Activated naive CD4-positive, alpha-beta T cell treated with anti-CD3 and anti-CD28 coated beads, Interleukin-2, amount 10 ng/mL, durations not matched to agents 7 days and 5 days (primary cell): Measurements from ENCODE around the gene AADACL4.
"Not testable (repeated sequence)": the region's sequence is repeated elsewhere in the genome, so short reads cannot be mapped to it uniquely, and the experiment has no call there.

ENCODE experiments used
- CTCF ChIA-PET: fragments of 350-600 bp; sonication (Branson Sonifier 250); formaldehyde crosslinking; loops from one replicate; lab custom pipeline; 2021; ENCODE audit warnings: antibody characterized with exemption; lab: Charles Lee
- DNase-seq: peaks from one replicate; pipeline ENCODE4 v3.0.0-alpha.2; 2020
- H3K27ac Mint-ChIP-seq: one replicate; pipeline ENCODE4 v1.8.0; 2021; ENCODE audit warnings: mild to moderate bottlenecking, moderate library complexity, mixed read lengths
- H3K27me3 Mint-ChIP-seq: one replicate; pipeline ENCODE4 v1.8.0; 2021; ENCODE audit warnings: mild to moderate bottlenecking, mixed read lengths
- H3K36me3 Mint-ChIP-seq: one replicate; pipeline ENCODE4 v1.8.0; 2021; ENCODE audit warnings: mixed read lengths
- H3K4me1 Mint-ChIP-seq: one replicate; pipeline ENCODE4 v1.8.0; 2021; ENCODE audit warnings: mixed read lengths
- H3K4me3 Mint-ChIP-seq: one replicate; pipeline ENCODE4 v1.8.0; 2021; ENCODE audit warnings: mild to moderate bottlenecking, moderate library complexity, mixed read lengths
- H3K9me3 Mint-ChIP-seq: one replicate; pipeline ENCODE4 v1.8.0; 2021; ENCODE audit warnings: mixed read lengths

AADACL4 gene

DNA sequence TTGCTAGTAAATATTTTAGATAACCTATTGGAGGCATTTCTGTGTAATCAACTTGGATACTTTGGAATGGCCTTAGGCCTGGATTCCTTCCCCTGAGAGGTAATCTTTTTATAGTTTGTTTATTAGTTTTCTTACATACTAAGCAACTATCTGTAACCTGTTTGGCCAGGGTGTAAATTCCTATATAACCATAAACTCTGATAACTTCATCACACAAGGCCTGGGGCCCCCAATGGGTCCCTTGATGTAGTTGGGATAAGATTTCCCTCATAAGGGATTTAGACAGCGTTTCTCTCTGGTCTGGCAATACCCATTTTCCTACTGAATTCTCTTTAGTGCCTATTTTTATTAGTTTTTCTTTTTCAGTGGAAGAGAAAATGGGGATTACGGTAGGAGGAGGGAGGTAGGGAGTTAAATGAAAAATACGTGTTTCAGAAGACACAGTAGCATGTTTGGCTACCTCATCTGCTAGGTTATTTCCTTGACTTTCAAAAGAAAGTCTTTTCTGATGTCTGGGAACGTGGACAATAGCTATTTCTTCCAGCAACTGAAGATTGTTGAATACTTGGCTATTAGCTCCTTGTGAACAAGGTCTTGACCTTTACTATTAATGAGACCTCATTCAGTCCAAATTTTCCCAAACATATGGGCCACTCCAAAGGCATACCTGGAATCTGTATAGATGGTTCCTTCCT lies 64.7 kb downstream of the AADACL4 start:
- H3K36me3 Mint-ChIP-seq = no peaks in the 10 kb centered on the region
- no peak overlapping the region for H3K27ac Mint-ChIP-seq
- no peak overlapping the region for H3K4me3 Mint-ChIP-seq
- CTCF ChIA-PET = no interaction called here
- DNase-seq = no peak
- no peaks in the 10 kb centered on the region for H3K4me1 Mint-ChIP-seq
- peaks cover 3% of the 10 kb centered on the region for H3K9me3 Mint-ChIP-seq
- peaks cover 18% of the 10 kb centered on the region for H3K27me3 Mint-ChIP-seq

DNA sequence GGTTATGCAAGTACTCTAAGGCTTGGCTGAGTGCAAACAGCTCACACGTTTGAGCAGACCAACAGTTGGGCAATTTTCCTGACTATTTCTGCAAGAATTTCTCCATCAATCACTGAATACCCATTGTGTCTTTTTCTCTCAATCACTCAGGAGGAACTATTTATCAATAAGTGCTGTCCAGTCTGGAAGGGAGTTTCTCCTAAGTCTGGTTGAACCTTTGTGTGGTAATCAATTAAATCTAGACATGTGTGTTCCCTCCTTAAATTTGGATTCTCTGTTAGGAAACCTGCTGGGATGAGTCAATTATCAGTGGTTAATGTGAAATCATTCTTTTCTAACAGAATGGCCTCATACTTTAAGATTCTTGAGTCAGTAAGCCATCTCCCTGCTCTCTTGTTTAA lies 65.2 kb downstream of the AADACL4 start:
- CTCF ChIA-PET = no interaction called here
- Mint-ChIP-seq H3K4me3 (no peak overlapping the region), H3K36me3 (no peaks in the 10 kb centered on the region), H3K9me3 (peaks cover under 1% of the 10 kb centered on the region), H3K27me3 (peaks cover 23% of the 10 kb centered on the region), H3K4me1 (no peaks in the 10 kb centered on the region), H3K27ac (no peak overlapping the region)
- DNase-seq = no peak

DNA sequence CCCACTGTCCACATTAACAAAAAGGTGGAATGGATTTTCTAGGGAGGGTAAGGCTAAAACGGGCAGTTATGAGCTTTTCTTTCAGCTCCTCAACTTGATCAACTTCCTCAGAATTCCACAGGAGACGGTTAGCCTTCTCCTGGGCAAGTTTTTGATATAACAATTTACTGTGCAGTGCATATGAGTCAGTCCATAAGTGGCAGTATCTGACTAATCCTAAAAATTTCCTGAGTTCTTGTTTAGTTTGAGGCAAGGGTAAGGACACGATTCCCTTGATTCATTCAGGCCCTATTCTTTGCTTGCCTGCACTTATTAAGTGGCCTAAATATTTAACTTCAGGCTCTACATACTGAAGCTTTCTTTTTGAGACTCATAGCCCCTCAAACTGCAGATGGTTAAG lies 65.8 kb downstream of the AADACL4 start:
- Mint-ChIP-seq H3K4me1 (no peaks in the 10 kb centered on the region), H3K4me3 (no peak overlapping the region), H3K27ac (no peak overlapping the region), H3K9me3 (no peaks in the 10 kb centered on the region), H3K36me3 (no peaks in the 10 kb centered on the region), H3K27me3 (peaks cover 23% of the 10 kb centered on the region)
- DNase-seq = no peak
- CTCF ChIA-PET = no interaction called here

DNA sequence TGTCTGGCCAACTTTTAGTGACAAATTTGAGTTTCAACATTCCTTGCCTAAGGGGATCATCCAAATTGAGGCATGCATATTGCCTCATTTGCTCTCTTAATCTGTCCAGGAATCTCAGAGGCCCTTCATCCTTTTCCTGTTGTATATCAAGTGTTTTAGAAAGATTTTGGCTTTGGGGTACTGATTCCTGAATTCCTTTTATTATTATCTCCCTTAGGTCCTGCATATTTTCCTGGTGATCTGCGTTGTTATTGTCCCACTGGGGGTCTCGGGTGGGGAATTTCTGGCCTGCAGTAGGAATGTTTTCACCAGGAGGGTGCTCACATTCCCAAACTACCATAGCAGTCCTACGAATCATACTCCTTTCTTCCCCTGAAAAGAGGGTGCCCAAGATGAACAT lies 67.7 kb downstream of the AADACL4 start:
- CTCF ChIA-PET = no interaction called here
- H3K27ac Mint-ChIP-seq = no peak overlapping the region
- DNase-seq = no peak
- no peaks in the 10 kb centered on the region for H3K36me3 Mint-ChIP-seq
- no peaks in the 10 kb centered on the region for H3K9me3 Mint-ChIP-seq
- H3K4me1 Mint-ChIP-seq = no peaks in the 10 kb centered on the region
- H3K27me3 Mint-ChIP-seq = peaks cover 25% of the 10 kb centered on the region
- H3K4me3 Mint-ChIP-seq = no peak overlapping the region

DNA sequence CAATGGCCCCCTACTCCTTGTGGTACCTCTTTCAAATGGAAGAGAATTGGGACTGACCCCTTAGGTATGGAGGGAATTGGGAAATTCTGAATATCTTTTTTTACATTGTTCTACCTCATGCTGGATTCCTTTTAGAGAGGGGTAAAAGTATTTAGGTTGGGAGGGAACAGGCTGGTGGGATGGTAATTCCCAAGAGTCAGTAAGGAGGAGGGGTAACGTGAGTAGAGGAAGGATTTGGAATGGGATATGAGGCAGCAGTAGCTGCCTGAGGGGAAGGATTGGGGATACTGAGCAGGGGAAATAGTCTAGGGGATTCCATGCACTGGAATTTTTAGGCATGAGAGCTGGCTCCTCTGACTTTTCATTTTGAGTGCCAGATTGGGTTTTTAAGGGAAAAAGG lies 68.2 kb downstream of the AADACL4 start:
- no peaks in the 10 kb centered on the region for H3K4me1 Mint-ChIP-seq
- CTCF ChIA-PET = no interaction called here
- no peak overlapping the region for H3K27ac Mint-ChIP-seq
- no peaks in the 10 kb centered on the region for H3K36me3 Mint-ChIP-seq
- H3K9me3 Mint-ChIP-seq = no peaks in the 10 kb centered on the region
- no peak overlapping the region for H3K4me3 Mint-ChIP-seq
- DNase-seq = no peak
- peaks cover 24% of the 10 kb centered on the region for H3K27me3 Mint-ChIP-seq

DNA sequence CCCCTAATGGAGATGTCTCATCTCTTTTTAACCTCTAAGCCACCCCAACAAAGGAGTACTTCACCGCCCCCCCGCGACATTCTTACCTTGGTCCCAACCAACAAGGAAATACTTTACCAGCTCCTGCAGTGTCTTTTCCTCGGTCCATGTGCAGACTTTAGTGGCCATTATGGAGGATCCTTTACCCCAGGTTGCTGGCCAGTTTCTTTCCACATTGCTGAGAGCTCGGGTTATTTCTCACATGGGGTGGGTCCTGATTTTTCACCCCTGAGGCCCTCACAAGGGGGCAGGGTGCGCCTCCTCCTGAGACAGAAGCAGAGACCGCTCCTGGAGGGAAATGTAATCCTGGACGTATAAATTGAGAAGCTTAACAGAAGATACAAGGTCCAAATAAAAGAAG lies 69.0 kb downstream of the AADACL4 start:
- no peaks in the 10 kb centered on the region for H3K36me3 Mint-ChIP-seq
- H3K27me3 Mint-ChIP-seq = peaks cover 20% of the 10 kb centered on the region
- no peaks in the 10 kb centered on the region for H3K9me3 Mint-ChIP-seq
- no peak overlapping the region for H3K27ac Mint-ChIP-seq
- H3K4me1 Mint-ChIP-seq = no peaks in the 10 kb centered on the region
- H3K4me3 Mint-ChIP-seq = no peak overlapping the region
- no peak for DNase-seq
- CTCF ChIA-PET = no interaction called here

DNA sequence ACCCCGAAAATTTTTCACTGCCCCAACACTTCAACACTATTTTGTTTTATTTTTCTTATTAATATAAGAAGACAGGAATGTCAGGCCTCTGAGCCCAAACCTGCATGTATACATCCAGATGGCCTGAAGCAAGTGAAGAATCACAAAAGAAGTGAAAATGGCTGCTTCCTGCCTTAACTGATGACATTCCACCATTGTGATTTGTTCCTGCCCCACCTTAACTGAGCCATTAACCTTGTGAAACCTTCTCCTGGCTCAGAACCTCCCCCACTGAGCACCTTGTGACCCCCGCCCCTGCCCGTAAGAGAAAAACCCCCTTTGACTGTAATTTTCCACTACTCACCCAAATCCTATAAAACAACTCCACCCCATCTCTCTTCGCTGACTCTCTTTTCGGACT lies 69.8 kb downstream of the AADACL4 start:
- H3K4me1 Mint-ChIP-seq, CTCF ChIA-PET: not testable (repeated sequence)

DNA sequence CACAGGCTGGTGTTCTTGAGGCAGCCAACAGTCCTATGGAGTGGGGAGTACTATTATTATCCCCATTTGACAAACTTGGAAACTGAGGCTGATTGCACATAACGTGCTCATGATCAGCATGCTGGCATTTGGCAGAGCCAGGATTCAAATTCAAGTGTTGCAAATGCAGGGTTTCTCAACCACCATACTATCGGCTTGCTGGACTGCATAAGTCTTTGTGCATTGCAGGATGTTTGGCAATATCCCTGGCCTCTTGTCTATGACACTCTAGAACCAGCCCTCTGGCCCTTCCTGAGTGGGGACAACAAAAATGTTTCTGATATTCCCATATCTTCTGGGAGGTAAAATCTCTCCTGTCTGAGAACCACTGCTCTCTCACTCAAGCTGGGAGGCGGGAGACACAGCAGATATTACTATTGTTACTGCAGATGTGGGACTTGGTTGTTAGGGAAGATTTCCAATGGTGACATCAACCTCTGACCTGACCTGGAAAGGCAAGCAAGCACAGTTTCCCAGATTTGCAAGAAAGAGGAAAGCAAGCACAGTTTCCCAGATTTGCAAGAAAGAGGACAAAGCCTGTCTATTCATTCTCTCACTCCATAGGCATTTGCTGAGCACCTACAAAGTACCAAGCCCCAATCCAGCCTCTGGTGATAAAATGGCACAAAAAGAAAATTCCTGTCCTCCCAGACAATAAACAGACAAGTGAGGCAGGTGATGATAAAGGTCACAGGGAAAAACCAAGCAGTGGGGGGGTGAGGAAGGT lies 71.0 kb downstream of the AADACL4 start:
- no peak overlapping the region for H3K4me3 Mint-ChIP-seq
- peaks cover 26% of the 10 kb centered on the region for H3K27me3 Mint-ChIP-seq
- CTCF ChIA-PET = no interaction called here
- no peaks in the 10 kb centered on the region for H3K9me3 Mint-ChIP-seq
- H3K27ac Mint-ChIP-seq = no peak overlapping the region
- DNase-seq = no peak
- no peaks in the 10 kb centered on the region for H3K4me1 Mint-ChIP-seq
- no peaks in the 10 kb centered on the region for H3K36me3 Mint-ChIP-seq

More for the DNA sequence above, 69.8 kb downstream of the AADACL4 start:
- H3K27me3 Mint-ChIP-seq = peaks cover 20% of the 10 kb centered on the region
- not testable (repeated sequence) for DNase-seq, H3K27ac Mint-ChIP-seq, H3K36me3 Mint-ChIP-seq, H3K4me3 Mint-ChIP-seq, H3K9me3 Mint-ChIP-seq

DNA sequence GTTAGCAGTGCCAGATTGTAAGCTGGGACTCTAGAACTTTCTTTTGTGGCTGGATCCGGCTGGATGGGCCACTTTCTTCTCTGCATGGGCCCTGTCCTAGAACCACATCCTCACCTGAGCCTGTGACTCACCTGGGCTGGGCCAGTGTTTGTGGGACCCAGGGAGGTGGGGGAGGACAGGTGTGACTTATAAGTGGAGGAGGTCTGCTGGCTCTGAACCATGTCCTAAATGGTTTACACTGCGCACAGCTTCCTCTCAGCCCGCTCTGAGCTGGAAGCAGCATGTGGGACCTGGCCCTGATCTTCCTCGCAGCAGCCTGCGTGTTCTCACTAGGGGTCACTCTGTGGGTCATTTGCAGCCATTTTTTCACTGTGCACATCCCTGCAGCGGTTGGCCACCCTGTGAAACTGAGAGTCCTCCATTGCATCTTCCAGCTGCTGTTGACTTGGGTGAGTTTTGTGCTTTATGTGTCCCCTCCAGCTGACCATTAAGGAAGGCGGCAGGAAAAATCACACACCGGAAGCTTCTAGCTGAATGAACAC lies 72.1 kb downstream of the AADACL4 start, which contains the start of gene AADACL3:
Gene AADACL3, plus strand, starts transcription at position 215 of the 542 bp plus-strand sequence. Its CDS starts 67 bp downstream, at position 282.
- no peaks in the 10 kb centered on the region for H3K9me3 Mint-ChIP-seq
- peaks cover 25% of the 10 kb centered on the region for H3K27me3 Mint-ChIP-seq
- H3K27ac Mint-ChIP-seq = no peak within 1 kb of the TSS
- no peaks in the 10 kb centered on the region for H3K4me1 Mint-ChIP-seq
- no peaks in the 10 kb centered on the region for H3K36me3 Mint-ChIP-seq
- no peak within 1 kb of the TSS for H3K4me3 Mint-ChIP-seq
- CTCF ChIA-PET = interaction anchor here (1.6 kb wide), 1 partner anchor 20 kb away, joined by 3 read pairs; no protein-coding TSS in a partner anchor
- no peak for DNase-seq
